CD4-positive, alpha-beta T cell treated with Interleukin-15 for 1 hour (primary cell): ENCODE results near the gene C14orf119.

Source experiments
- DNase-seq: peaks from one replicate; pipeline ENCODE4 v3.0.0-alpha.2; 2020

Gene C14orf119

GRCh38 chr14:23112359-23113178 is 17.3 kb downstream of the C14orf119 start:
- DNase-seq = peak; percentile 44

- DNase-seq = no peak
Observed at GRCh38 chr14:23113431-23114119, 18.3 kb downstream of the C14orf119 start.

GRCh38 chr14:23114120-23114458 is 18.8 kb downstream of the C14orf119 start:
- DNase-seq = no peak

GRCh38 chr14:23114669-23115038 is 19.3 kb downstream of the C14orf119 start:
- DNase-seq = no peak

GRCh38 chr14:23115039-23115731 is 19.9 kb downstream of the C14orf119 start:
- DNase-seq = no peak

- DNase-seq = no peak
Observed at GRCh38 chr14:23115918-23116317, 20.6 kb downstream of the C14orf119 start.

- no peak for DNase-seq
Observed at GRCh38 chr14:23117371-23118020, 22.2 kb downstream of the C14orf119 start.

GRCh38 chr14:23118506-23119362 is 23.4 kb downstream of the C14orf119 start, which contains the start of gene CEBPE:
Gene CEBPE, minus strand, starts transcription at chr14:23119255. Its CDS starts 164 bp downstream, at chr14:23119091.
- peak; percentile 29 for DNase-seq

GRCh38 chr14:23119363-23120327 is 24.3 kb downstream of the C14orf119 start:
- DNase-seq = peak; percentile 51

GRCh38 chr14:23120541-23121251 is 25.4 kb downstream of the C14orf119 start:
- DNase-seq = peak; percentile 83

GRCh38 chr14:23121361-23121771 is 26.1 kb downstream of the C14orf119 start:
- no peak for DNase-seq

GRCh38 chr14:23122086-23122485 is 26.8 kb downstream of the C14orf119 start:
- DNase-seq = no peak

GRCh38 chr14:23123419-23123818 is 28.1 kb downstream of the C14orf119 start:
- DNase-seq = no peak

GRCh38 chr14:23124337-23124954 is 29.1 kb downstream of the C14orf119 start:
- DNase-seq = no peak

- no peak for DNase-seq
Observed at GRCh38 chr14:23125011-23125410, 29.7 kb downstream of the C14orf119 start.

GRCh38 chr14:23125933-23126524 is 30.7 kb downstream of the C14orf119 start:
- no peak for DNase-seq

- DNase-seq = no peak
Observed at GRCh38 chr14:23126548-23127278, 31.4 kb downstream of the C14orf119 start.

GRCh38 chr14:23127861-23128260 is 32.6 kb downstream of the C14orf119 start:
- no peak for DNase-seq
